Measurements from ENCODE around the gene TWF1.
A peak's percentile ranks its signal among the peaks of the same experiment; 100 is the strongest.
"Not testable (repeated sequence)": the region's sequence is repeated elsewhere in the genome, so short reads cannot be mapped to it uniquely, and the experiment has no call there.

TWF1 gene

DNA sequence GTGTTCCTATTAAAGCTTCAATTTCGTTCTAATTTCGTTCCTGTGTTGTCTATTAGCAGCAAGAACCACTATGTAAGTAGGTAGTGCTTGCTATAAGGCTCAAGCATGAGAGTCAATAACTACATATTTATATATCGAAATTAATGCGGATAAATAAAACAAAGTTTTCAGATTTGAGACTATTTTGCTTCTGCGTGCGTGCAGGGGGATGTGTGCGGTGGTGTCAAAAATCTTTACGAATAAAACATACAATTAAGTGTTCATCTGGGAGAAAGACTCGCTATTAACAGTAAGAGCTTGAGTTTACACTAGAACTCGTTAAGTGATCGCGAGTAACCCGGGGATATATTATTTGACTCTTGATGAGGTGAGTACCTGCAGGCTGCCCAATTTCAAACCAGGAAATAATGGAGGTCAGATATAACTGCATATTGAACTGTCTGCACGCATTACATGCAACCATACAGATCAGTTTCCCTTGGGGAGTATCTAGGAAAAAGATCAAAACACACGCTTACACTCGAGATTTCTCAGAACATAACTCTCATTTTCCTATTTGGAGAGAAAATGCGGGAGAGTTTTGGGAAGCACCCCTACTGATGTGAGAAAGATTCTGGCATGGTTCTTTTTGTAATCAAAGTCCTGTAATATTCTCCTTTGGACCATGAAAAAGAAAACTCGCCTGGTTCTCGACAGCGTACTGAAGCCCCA lies 813 bp downstream of the TWF1 start:
- DNase-seq = peak; percentile 26

DNA sequence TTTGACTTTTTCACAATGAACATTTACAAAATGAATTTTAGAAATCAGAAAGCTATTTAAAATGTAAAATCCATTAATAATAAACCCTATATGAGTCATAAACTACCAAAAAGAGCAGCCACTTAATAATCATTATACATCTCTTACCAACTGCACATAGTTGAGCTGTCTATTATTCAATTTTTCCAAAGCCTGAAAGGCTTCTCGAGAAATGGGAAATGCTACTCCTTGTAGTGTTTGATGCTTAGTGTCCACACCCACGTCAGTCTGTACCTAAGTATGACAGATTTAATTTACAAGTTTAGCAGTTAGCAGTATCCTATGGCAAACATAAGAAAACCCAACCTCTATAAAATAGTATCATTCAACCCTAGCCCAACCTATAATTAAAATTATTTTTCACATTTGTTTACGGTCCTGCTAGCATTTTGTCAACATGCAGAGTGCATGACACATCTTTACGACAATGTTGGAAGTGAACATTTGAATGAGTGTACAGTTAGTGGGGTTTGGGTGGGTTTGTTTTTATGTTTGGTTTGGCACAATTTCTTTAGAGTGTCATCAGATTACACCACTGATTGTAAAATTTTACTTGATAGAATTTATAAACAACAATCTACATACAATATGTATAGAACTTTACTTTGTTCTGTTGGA lies 8.4 kb downstream of the TWF1 start:
- DNase-seq = no peak

DNA sequence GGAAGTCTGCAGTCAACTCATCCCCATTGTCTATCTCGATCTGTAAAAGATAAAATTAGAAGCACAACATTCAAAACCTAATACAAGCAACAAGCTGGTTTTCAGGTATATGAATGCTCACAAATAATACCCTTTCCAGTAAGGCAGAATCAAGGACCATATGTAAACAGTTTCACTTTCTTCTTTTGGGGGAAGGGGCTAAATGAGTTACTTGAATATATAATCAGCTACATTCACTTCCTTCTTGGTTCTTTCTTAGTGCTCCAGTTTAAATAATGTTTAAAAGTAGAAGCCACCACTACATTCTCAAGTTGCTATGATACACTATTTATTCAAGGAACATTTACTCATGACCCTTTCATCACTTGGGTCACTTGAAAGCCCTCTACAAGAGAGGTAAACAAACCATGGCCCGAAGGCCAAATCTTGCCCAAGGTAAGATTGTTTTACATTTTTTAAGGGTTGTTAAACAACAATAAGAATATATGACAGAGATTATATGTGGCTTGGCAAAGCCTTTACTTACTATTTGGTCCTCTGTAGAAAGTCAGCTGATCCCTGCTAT lies 10.3 kb downstream of the TWF1 start:
- DNase-seq = no peak

DNA sequence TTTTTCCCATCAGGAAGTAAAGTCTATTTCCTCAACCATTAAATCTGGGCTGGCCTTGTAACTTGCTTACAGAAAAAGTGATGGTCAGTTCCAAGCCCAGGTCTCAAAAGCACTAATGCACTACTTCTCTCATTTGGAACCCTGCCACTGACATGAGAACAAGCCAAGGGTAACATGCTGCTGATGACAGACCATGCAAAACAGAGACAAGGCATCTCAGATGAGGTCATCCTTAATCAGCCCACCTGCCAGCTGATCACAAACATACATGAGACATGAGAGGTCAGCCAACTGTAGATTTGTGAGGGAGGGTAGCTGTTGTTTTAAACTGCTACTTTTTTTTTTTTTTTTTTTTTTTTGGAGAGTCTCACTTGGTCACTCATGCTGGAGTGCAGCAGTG lies 16.2 kb downstream of the TWF1 start:
- no peak for DNase-seq

DNA sequence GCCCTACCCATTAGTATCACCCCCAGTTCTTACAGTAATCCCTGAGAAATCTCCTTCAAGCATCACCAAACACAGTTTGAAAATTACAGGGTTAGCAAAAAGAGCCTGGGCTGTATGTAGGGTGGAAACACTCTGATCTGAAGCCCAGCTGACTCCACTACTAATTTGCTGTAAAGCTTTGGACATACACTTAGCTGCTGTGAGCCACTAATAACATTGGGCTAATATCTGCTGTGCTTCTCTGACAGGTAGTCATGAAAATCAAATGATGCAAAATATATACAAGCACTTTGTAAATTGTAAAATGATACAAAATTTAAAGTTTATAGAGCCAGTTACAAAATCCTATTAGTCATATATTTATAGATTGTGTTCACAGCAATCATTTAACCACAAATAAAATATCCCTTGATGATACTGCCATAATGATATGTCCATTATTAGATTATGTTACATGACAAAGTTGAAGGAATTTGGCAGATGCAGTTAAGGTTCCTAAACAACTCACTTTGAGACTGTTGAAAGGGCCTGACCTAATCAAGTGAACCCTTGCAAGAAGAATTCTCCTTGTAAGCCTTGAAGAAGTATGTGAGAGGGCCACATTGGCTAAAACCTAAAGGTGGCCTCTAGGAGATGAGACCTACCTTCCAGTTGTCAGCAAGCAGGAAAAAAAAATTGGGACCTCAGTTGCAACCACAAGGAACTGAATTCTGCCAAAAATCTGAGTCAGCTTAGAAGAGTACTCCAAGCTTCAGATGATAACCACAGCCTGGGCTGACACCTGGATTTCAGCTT lies 19.0 kb downstream of the TWF1 start:
- DNase-seq = no peak

DNA sequence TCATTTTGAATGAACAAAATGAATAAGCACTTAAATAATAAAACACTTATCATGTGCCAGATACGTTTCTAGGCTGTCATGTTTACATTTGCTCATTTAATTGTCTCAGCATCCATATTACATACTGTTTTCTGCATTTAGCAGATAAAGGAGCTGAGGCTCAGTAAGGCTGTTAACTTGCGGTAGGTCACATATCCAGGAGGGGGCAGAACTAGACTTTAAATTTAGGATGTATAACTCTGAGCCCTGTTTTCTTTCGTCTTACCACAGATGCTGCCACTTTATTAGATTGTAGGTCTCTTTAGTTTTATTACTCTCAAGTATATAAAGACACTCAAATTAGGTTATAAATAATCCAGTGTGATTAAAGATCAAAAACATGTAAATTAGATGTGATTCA lies 29.6 kb downstream of the TWF1 start:
- peak; percentile 53 for DNase-seq

DNA sequence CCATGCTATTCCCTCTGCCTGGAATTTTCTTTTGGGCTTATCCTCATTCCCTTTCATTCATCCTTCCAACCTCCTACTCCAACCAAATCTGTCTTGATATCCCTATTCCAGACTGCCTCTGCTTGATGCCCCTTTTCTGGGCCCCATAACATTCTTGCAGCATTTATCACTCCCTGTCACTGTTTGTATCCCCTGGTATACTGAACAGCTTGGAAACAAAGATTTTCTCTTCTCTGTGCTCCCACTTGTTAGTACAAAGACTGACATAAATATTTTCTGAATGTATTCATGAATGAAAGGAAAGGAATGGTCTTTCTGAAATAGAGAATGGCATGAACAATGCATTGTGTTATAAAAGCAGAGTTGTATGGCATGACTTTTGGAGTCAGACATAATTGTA lies 39.8 kb downstream of the TWF1 start:
- DNase-seq = no peak

DNA sequence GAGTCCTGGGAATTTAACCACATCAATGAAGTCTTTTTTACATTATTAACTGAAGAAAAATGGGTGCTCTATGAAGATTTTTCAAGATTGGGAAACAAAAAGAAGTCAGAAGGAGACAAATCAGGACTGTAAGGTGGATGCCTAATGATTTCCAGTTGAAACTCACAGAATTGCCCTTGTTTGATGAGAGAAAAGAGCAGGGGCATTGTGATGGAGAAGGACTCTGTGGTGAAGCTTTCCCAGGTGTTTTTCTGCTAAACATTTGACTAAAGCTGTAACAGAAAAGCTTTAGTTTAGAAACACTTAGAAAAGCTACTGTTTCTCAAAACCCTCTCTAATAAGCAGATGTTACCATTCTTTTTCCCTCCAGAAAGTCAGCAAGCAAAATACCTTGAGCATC lies 41.6 kb downstream of the TWF1 start:
- DNase-seq = no peak

DNA sequence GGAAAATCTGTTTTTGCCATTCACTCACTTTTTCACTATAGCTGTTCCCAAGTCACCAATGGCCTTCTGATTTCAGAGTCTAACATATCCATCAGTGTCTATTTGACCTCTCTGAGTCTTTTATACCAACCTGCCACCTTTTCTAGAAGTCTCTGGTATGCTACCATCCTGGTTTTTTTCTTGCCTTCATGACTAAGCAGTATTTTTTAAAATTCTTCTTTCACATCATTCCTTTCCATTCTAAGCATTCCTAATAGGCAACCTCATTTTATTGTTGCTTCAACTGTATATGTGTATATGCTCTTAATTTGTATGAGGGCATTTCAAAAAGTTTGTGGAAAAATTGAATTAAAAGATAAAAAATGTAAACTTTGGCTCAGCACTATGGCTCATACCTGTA lies 42.3 kb downstream of the TWF1 start:
- DNase-seq = no peak

DNA sequence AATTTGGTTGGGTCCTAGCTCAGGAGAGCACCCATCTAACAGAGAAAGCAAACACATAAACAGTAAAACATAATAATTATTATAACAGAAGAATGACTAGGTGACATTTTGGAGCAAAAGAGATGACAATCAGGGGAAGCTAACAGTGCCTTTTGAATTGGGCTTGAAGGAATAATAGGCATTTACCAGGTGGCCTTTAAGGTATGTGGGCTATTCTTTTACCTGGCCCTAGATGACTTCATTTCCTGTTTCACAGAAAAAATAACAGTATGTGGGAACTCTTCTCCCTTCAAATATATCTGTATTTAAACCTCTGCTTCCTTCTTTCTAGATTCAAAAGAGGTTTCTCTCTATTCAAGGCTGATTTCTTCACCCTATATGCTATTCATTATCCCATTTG lies 43.5 kb downstream of the TWF1 start:
- DNase-seq = no peak

DNA sequence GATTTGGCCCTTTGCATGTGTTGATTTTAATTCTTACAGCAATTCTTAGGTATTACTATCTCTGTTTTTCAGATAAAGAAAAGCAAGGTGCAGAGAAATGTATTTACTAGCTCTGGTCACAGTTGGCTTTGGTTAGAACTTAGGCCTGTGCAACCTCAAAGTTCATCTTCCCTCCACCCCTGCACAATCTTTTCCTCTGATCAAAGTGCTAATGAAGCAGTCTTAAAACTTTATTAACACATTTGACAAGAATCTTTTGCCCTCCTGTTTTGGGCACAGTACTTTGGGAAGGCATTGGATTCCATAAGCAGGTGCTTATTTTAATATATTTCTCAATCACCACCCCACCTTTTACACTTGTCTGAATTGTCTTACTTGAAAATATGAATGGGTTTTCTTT lies 44.6 kb downstream of the TWF1 start:
- no peak for DNase-seq

DNA sequence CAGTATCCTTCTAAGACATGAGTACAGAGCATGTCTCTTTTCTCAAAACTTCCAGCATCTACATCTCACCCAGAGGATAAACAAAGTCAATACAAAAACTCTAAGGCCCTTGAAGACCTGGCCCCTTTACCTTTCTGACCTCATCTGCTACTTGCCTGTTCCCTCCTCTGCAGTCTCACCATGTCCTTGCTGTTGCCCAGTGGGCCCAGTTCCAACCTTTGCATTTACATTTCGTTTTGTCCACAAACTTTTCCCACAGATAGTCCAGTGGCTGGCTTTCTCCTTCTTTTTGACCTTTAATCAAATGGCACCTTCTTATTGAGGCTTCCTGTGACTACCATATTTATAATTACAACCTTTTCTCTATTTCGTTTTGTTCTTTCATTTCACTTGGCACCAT lies 45.7 kb downstream of the TWF1 start:
- DNase-seq = no peak

DNA sequence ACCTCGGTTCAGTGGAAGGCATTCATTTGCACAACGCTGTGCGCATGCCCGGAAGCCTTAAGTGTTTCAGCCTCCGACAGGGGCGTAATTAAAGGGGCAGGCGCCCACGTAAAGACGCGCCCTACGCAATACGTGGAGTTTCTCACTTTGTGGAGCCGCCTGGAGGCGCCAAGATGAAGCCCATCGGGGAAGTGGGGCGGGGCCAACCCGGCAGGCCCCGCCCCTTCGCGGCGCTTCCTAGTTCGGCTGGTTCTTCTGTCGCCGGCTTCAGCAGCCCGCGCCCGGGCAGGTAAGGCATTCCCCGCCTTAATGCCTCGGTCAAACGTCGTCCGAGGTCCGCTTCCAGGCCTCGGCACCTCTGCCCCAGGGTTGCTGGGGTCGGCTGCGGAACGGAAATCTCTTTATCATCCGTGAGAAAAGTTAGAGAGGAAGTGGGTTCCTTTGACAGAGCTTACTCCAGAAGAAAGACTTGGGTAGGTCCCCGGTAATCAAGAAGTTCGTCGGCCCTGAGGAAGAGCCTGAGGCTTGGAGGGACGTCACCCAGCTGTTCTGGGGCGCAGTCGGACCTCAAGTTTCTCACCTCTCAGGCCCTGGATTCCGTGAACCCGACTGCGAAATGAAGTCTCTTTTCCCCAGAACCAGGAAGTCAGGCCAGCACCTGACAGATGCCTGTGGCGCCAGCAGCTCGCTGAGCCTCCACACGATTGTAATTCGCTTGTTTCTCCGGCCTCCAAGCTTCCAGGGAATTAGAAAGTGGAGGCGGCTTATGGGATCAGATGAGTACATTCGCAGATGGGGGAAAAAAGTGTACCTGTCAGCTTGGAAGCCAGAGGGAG lies 47.2 kb downstream of the TWF1 start, which contains the start of the genes IRAK4 and PUS7L:
TSS of gene IRAK4 (plus strand) at position 224 of the 836 bp plus-strand sequence. CDS start 9,161 bp downstream, outside the sequence.
TSS of gene PUS7L (minus strand) at position 63 of the 836 bp plus-strand sequence. CDS start 3,545 bp downstream, outside the sequence.
- peak; percentile 97 for DNase-seq

DNA sequence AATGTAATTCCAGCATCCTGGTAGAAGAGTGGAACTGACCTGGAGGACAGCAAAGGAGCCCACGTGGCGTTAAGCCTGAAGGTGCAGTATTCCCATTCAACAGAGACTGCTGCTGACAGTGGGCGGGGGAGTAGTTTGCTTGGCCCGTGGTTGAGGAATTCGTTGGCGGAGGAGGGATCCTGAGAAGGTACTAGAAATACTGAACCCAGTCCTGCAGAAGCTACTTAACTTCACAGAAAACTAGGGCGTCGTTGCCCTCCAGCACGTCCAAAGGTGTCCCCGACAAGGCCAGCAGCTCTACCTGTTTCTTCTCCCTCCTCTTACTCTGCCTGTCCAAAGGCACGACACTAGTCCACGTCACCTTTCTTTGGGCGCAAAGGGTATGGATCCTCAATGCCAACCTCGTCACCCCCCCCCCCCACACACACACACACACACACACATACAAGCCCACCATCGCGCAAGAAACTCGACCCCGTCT lies 47.8 kb downstream of the TWF1 start:
- no peak for DNase-seq

DNA sequence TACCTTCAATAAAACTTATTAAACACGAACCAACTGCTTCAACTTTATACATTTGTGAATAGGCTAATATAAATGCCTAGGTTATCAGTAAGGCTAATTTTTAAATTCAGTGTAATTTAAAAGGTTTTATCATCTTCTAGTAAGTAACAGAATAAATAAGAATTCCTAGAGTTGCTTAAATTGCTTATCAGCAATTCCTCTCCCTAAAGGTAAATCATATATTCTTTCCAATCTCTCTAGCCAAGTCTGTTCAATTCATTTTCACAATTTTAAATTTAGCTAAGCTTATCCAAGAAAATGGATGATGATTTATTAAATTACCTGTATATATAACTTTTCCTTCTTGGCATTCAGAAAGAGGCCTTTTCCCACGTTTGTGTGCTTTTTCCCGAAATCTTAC lies 52.1 kb downstream of the TWF1 start:
- no peak for DNase-seq

DNA sequence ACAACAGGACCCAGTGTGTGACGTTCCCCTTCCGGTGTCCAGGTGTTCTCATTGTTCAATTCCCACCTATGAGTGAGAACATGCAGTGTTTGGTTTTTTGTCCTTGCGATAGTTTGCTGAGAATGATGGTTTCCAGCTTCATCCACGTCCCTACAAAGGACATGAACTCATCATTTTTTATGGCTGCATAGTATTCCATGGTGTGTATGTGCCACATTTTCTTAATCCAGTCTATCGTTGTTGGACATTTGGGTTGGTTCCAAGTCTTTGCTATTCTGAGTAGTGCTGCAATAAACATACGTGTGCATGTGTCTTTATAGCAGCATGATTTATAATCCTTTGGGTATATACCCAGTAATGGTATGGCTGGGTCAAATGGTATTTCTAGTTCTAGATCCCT lies 54.8 kb downstream of the TWF1 start:
- not testable (repeated sequence) for DNase-seq

DNA sequence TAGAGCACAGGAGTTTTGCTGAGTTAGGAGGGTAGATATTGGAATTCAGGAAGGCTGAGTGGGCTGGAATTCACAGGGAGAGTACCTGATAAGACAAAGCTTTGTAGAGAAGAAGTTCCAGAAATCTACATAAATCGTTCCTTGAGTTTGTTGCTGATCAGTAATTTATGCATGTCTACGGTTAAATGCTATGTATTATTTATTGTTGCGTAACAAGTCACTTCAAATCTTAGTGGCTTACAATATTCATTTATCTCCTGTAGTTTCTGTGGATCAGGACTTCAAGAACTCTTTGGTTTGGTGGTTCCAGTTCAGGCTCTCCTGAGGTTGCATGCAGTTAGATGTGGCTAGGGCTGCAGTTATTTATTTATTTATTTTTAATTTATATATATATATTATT lies 55.3 kb downstream of the TWF1 start:
- no peak for DNase-seq

DNA sequence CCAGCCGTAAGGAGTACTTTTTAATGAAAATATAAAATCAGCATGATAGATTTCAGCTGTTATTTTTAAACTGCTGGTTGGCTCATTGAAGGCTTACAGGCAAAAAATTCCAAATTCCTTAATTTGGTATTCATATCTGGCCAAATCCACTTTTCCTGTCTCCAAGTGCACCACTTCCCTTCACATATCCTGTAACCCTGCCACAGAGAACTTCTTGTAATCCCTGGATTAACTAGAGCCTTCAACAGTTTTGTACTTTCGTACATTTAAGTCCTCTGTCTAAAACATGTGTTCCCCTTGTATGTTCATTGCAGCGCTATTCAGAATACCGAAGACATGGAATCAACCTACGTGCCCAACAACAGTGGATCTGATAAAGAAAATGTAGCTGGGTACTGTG lies 57.1 kb downstream of the TWF1 start:
- DNase-seq = no peak

DNA sequence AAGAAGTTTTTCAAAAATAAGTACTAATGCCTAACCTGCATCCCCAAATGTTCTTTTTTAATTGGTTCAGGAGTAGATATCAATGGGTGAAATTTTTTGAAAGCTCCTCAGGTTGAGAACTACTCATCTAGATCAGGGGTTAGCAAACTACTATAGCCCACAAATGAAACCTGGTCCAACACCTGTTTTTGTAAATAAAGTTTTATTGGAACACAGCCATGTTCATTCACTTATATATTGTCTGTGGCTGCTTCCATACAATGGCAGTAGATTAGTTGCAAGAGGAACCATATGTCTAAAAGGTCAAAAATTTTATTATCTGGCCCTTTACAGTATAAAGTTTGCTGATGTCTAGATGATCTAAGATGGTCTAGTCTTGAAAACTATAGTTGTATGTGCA lies 61.3 kb downstream of the TWF1 start:
- no peak for DNase-seq
